Measurements from ENCODE around the gene ETV3.

Gene ETV3

GRCh38 chr1:157085421-157085820 lies 52.8 kb downstream of the ETV3 start:
- no peaks in the 10 kb centered on the region for H3K36me3 ChIP-seq (ENCODE audit: low read length)
- H3K9me2 ChIP-seq (replicated peaks; ENCODE audit: insufficient read depth, low read length): no peaks in the 10 kb centered on the region
- H3K9me3 ChIP-seq (ENCODE audit: insufficient read depth, low read length): no peaks in the 10 kb centered on the region
- H4K20me1 ChIP-seq (ENCODE audit: low read depth, low read length): no peaks in the 10 kb centered on the region
- no peaks in the 10 kb centered on the region for H3F3A ChIP-seq (ENCODE audit: insufficient read depth)
- H3K4me3 ChIP-seq (ENCODE audit: insufficient read depth, low read length, poor library complexity, severe bottlenecking): no peak overlapping the region
- no peak overlapping the region for H2AFZ ChIP-seq (ENCODE audit: low read depth, low read length, severe bottlenecking)
- TF ChIP-seq EZH2phosphoT487 (conservative IDR thresholded peaks at IDR 0.05; ENCODE audit: low read length): no peak
- no peaks in the 10 kb centered on the region for H3K79me2 ChIP-seq (ENCODE audit: insufficient read depth, low read length)
- H3K27me3 ChIP-seq (ENCODE audit: low read length): no peaks in the 10 kb centered on the region
- no peak overlapping the region for H3K27ac ChIP-seq (ENCODE audit: low read depth, low read length)
- no peak overlapping the region for H3K9ac ChIP-seq (ENCODE audit: low read length)
- H3K4me2 ChIP-seq (ENCODE audit: low read depth, low read length, poor library complexity, severe bottlenecking): no peak overlapping the region

- Histone ChIP-seq H3K36me3 (ENCODE audit: low read length) (no peaks in the 10 kb centered on the region), H3K9ac (ENCODE audit: low read length) (no peak overlapping the region), H3K27me3 (ENCODE audit: low read length) (no peaks in the 10 kb centered on the region), H2AFZ (ENCODE audit: low read depth, low read length, severe bottlenecking) (no peak overlapping the region), H3K79me2 (ENCODE audit: insufficient read depth, low read length) (no peaks in the 10 kb centered on the region), H4K20me1 (ENCODE audit: low read depth, low read length) (no peaks in the 10 kb centered on the region), H3K27ac (ENCODE audit: low read depth, low read length) (no peak overlapping the region), H3K4me2 (ENCODE audit: low read depth, low read length, poor library complexity, severe bottlenecking) (no peak overlapping the region), H3K9me3 (ENCODE audit: insufficient read depth, low read length) (no peaks in the 10 kb centered on the region), H3K4me3 (ENCODE audit: insufficient read depth, low read length, poor library complexity, severe bottlenecking) (no peak overlapping the region), H3F3A (ENCODE audit: insufficient read depth) (no peaks in the 10 kb centered on the region), H3K9me2 (replicated peaks; ENCODE audit: insufficient read depth, low read length) (no peaks in the 10 kb centered on the region)
- no peak for TF ChIP-seq EZH2phosphoT487 (conservative IDR thresholded peaks at IDR 0.05; ENCODE audit: low read length)
- TF ChIP-seq, protein P1, sequence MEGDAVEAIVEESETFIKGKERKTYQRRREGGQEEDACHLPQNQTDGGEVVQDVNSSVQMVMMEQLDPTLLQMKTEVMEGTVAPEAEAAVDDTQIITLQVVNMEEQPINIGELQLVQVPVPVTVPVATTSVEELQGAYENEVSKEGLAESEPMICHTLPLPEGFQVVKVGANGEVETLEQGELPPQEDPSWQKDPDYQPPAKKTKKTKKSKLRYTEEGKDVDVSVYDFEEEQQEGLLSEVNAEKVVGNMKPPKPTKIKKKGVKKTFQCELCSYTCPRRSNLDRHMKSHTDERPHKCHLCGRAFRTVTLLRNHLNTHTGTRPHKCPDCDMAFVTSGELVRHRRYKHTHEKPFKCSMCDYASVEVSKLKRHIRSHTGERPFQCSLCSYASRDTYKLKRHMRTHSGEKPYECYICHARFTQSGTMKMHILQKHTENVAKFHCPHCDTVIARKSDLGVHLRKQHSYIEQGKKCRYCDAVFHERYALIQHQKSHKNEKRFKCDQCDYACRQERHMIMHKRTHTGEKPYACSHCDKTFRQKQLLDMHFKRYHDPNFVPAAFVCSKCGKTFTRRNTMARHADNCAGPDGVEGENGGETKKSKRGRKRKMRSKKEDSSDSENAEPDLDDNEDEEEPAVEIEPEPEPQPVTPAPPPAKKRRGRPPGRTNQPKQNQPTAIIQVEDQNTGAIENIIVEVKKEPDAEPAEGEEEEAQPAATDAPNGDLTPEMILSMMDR (IDR thresholded peaks at IDR 0.05; ENCODE audit: insufficient read depth, low read length, poor library complexity, severe bottlenecking): no peak
Observed at GRCh38 chr1:157084720-157085119, 53.5 kb downstream of the ETV3 start.

GRCh38 chr1:157081707-157082106 lies 56.5 kb downstream of the ETV3 start:
- no peak overlapping the region for H2AFZ ChIP-seq (ENCODE audit: low read depth, low read length, severe bottlenecking)
- H3K9me3 ChIP-seq (ENCODE audit: insufficient read depth, low read length): no peaks in the 10 kb centered on the region
- no peak overlapping the region for H3K4me3 ChIP-seq (ENCODE audit: insufficient read depth, low read length, poor library complexity, severe bottlenecking)
- H3K36me3 ChIP-seq (ENCODE audit: low read length): no peaks in the 10 kb centered on the region
- no peak overlapping the region for H3K9ac ChIP-seq (ENCODE audit: low read length)
- no peaks in the 10 kb centered on the region for H3F3A ChIP-seq (ENCODE audit: insufficient read depth)
- no peaks in the 10 kb centered on the region for H3K79me2 ChIP-seq (ENCODE audit: insufficient read depth, low read length)
- no peaks in the 10 kb centered on the region for H4K20me1 ChIP-seq (ENCODE audit: low read depth, low read length)
- H3K9me2 ChIP-seq (replicated peaks; ENCODE audit: insufficient read depth, low read length): no peaks in the 10 kb centered on the region
- H3K27me3 ChIP-seq (ENCODE audit: low read length): no peaks in the 10 kb centered on the region
- H3K27ac ChIP-seq (ENCODE audit: low read depth, low read length): no peak overlapping the region
- no peak overlapping the region for H3K4me2 ChIP-seq (ENCODE audit: low read depth, low read length, poor library complexity, severe bottlenecking)
- TF ChIP-seq, protein P1 (IDR thresholded peaks at IDR 0.05; ENCODE audit: insufficient read depth, low read length, poor library complexity, severe bottlenecking): no peak
- TF ChIP-seq EZH2phosphoT487 (conservative IDR thresholded peaks at IDR 0.05; ENCODE audit: low read length): no peak

- Histone ChIP-seq H3K9me2 (replicated peaks; ENCODE audit: insufficient read depth, low read length) (no peaks in the 10 kb centered on the region), H3F3A (ENCODE audit: insufficient read depth) (no peaks in the 10 kb centered on the region), H3K27ac (ENCODE audit: low read depth, low read length) (no peak overlapping the region), H3K36me3 (ENCODE audit: low read length) (no peaks in the 10 kb centered on the region), H3K9me3 (ENCODE audit: insufficient read depth, low read length) (no peaks in the 10 kb centered on the region), H2AFZ (ENCODE audit: low read depth, low read length, severe bottlenecking) (no peak overlapping the region), H3K27me3 (ENCODE audit: low read length) (no peaks in the 10 kb centered on the region), H3K4me3 (ENCODE audit: insufficient read depth, low read length, poor library complexity, severe bottlenecking) (no peak overlapping the region), H3K4me2 (ENCODE audit: low read depth, low read length, poor library complexity, severe bottlenecking) (no peak overlapping the region), H3K79me2 (ENCODE audit: insufficient read depth, low read length) (no peaks in the 10 kb centered on the region), H3K9ac (ENCODE audit: low read length) (no peak overlapping the region), H4K20me1 (ENCODE audit: low read depth, low read length) (no peaks in the 10 kb centered on the region)
- TF ChIP-seq, protein P1 (IDR thresholded peaks at IDR 0.05; ENCODE audit: insufficient read depth, low read length, poor library complexity, severe bottlenecking): no peak
- no peak for TF ChIP-seq EZH2phosphoT487 (conservative IDR thresholded peaks at IDR 0.05; ENCODE audit: low read length)
Observed at GRCh38 chr1:157080714-157081113, 57.5 kb downstream of the ETV3 start.
